ENCODE data around the gene ADCY7.

GRCh38 chr16:50246299-50247122, 19.8 kb upstream of the ADCY7 start:
- TF ChIP-seq, protein P1, sequence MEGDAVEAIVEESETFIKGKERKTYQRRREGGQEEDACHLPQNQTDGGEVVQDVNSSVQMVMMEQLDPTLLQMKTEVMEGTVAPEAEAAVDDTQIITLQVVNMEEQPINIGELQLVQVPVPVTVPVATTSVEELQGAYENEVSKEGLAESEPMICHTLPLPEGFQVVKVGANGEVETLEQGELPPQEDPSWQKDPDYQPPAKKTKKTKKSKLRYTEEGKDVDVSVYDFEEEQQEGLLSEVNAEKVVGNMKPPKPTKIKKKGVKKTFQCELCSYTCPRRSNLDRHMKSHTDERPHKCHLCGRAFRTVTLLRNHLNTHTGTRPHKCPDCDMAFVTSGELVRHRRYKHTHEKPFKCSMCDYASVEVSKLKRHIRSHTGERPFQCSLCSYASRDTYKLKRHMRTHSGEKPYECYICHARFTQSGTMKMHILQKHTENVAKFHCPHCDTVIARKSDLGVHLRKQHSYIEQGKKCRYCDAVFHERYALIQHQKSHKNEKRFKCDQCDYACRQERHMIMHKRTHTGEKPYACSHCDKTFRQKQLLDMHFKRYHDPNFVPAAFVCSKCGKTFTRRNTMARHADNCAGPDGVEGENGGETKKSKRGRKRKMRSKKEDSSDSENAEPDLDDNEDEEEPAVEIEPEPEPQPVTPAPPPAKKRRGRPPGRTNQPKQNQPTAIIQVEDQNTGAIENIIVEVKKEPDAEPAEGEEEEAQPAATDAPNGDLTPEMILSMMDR (conservative IDR thresholded peaks at IDR 0.05), result no peak
- no peak for TF ChIP-seq EZH2 (IDR thresholded peaks at IDR 0.05; ENCODE audit: low read depth)
